GM12878 (cell line): ENCODE results near the gene DENND1B. TPM values are rescaled to one million over a fixed set of nuclear protein-coding genes. Genes with fewer than 3 reads are reported as not detected.

Experiments used
- ATAC-seq: fragments of 200-7000 bp; cut with Tn5 transposase; 3 replicates; pipeline ENCODE4 v1.9.1; 2020; ENCODE audit warnings: mild to moderate bottlenecking, moderate library complexity
- BruUV-seq: library from RNA; stranded (reverse); fragments of 400-500 nt; replicated peaks from 2 replicates; lab custom pipeline; 2021; lab: Mats Ljungman, UMichigan
- CTCF ChIA-PET: fragments of 300-600 bp; sonication (Branson Sonifier 250); formaldehyde crosslinking; extraction: SDS; loops from one replicate; lab custom pipeline; 2021; ENCODE audit warnings: inconsistent platforms; lab: Yijun Ruan, JAX
- POLR2A ChIA-PET: fragments of 350-600 bp; formaldehyde crosslinking; extraction: SDS; loops from one replicate; lab custom pipeline; 2021; ENCODE audit warnings: inconsistent platforms; lab: Charles Lee
- RAD21 ChIA-PET: fragments of 300-600 bp; sonication (Branson Sonifier 250); formaldehyde crosslinking; loops from one replicate; lab custom pipeline; 2023; ENCODE audit warnings: antibody characterized with exemption; ENCODE audit not compliant: unreplicated experiment; lab: Charles Lee
- SMC1A ChIA-PET: fragments of 300-600 bp; sonication (Branson Sonifier 250); formaldehyde crosslinking; loops from one replicate; lab custom pipeline; 2023; ENCODE audit not compliant: unreplicated experiment, uncharacterized antibody; lab: Charles Lee
- DNase-seq: peaks from one replicate; pipeline ENCODE4 v3.0.0-alpha.2; 2011; ENCODE audit warnings: low read depth, low spot score
- FAIRE-seq: peaks from 3 replicates; lab custom pipeline; 2011; peaks lifted over from hg19 to GRCh38; lab: Jason Lieb, UNC
- H2AFZ ChIP-seq: 2 replicates; pipeline ENCODE4 v1.6.0; 2011; ENCODE audit warnings: low read depth, low read length, control low read depth; ENCODE audit not compliant: control insufficient read depth
- H3K27ac ChIP-seq: 2 replicates; pipeline ENCODE4 v1.5.1; 2011; ENCODE audit warnings: control low read depth; ENCODE audit not compliant: control insufficient read depth, insufficient read depth
- H3K27me3 ChIP-seq, 2 experiments: replicated peaks in 1 of 2; 2 replicates each; pipeline versions ENCODE4 v1.6.0 to v1.6.1; 2011; ENCODE audit warnings: low read length in 1 of 2; ENCODE audit not compliant: control insufficient read depth in 2 of 2, insufficient read depth in 2 of 2
- H3K36me3 ChIP-seq, 2 experiments: 2 replicates each; pipeline ENCODE4 v1.5.1; 2011; ENCODE audit warnings: low read length in 1 of 2; ENCODE audit not compliant: control insufficient read depth in 2 of 2, insufficient read depth in 2 of 2
- H3K4me1 ChIP-seq: 2 replicates; pipeline ENCODE4 v1.6.1; 2011; ENCODE audit warnings: mild to moderate bottlenecking, low read length, moderate library complexity, mixed read lengths; ENCODE audit not compliant: control insufficient read depth, insufficient read depth
- H3K4me2 ChIP-seq: 2 replicates; pipeline ENCODE4 v1.6.0; 2011; ENCODE audit warnings: control low read depth; ENCODE audit not compliant: control insufficient read depth, insufficient read depth
- H3K4me3 ChIP-seq: fragments of 200-600 bp; sonication (generic); 2 replicates; pipeline ENCODE4 v1.5.1; 2016
- H3K79me2 ChIP-seq: 2 replicates; pipeline ENCODE4 v1.6.0; 2011; ENCODE audit warnings: low read length; ENCODE audit not compliant: control insufficient read depth, insufficient read depth
- H3K9ac ChIP-seq: 2 replicates; pipeline ENCODE4 v1.8.0; 2011; ENCODE audit warnings: low read length, control low read depth, mixed read lengths; ENCODE audit not compliant: control insufficient read depth, insufficient read depth
- H3K9me3 ChIP-seq: replicated peaks from 3 replicates; pipeline ENCODE4 v1.5.1; 2011; ENCODE audit warnings: mild to moderate bottlenecking, low read length; ENCODE audit not compliant: control insufficient read depth, insufficient read depth
- H4K20me1 ChIP-seq: 2 replicates; pipeline ENCODE4 v1.6.0; 2011; ENCODE audit not compliant: control insufficient read depth, insufficient read depth
- BHLHE40 ChIP-seq, 2 experiments: fragments of 450-650 bp in 1 of 2; IDR thresholded peaks; 2 replicates each; pipeline ENCODE4 v1.6.1; 2011 to 2017; ENCODE audit warnings: low read depth in 2 of 2, borderline replicate concordance in 1 of 2, improper control_type of control experiment in 1 of 2, low read length in 1 of 2, mild to moderate bottlenecking in 1 of 2
- CEBPZ ChIP-seq: fragments of 150-350 bp; IDR thresholded peaks from 2 replicates; pipeline ENCODE4 v1.6.1; 2016; ENCODE audit warnings: low read depth, low read length
- CHD1 ChIP-seq: IDR thresholded peaks from 2 replicates; pipeline ENCODE4 v1.6.1; 2012; ENCODE audit warnings: low read depth, low read length, improper control_type of control experiment
- FOXM1 ChIP-seq: IDR thresholded peaks from 2 replicates; pipeline ENCODE4 v1.6.1; 2012; ENCODE audit warnings: low read depth, mild to moderate bottlenecking, inconsistent platforms, low read length, moderate library complexity
- GATAD2B ChIP-seq: fragments of 450-650 bp; conservative IDR thresholded peaks from 2 replicates; pipeline ENCODE4 v1.6.1; 2017; ENCODE audit warnings: low read depth, mild to moderate bottlenecking, moderate library complexity
- IRF4 ChIP-seq: IDR thresholded peaks from 2 replicates; pipeline ENCODE4 v1.6.1; 2011; ENCODE audit warnings: low read depth, low read length
- MAX ChIP-seq: IDR thresholded peaks from 2 replicates; pipeline ENCODE4 v1.6.1; 2012; ENCODE audit warnings: low read depth, low read length, improper control_type of control experiment
- NKRF ChIP-seq: fragments of 450-650 bp; conservative IDR thresholded peaks from 2 replicates; pipeline ENCODE4 v1.6.1; 2017; ENCODE audit warnings: mild to moderate bottlenecking, moderate library complexity
- POLR2AphosphoS5 ChIP-seq: IDR thresholded peaks from 2 replicates; pipeline ENCODE4 v1.6.1; 2011; ENCODE audit warnings: mild to moderate bottlenecking, low read length, inconsistent platforms
- RELA ChIP-seq: fragments of 450-650 bp; IDR thresholded peaks from 2 replicates; pipeline ENCODE4 v1.8.0; 2014; ENCODE audit warnings: borderline replicate concordance; ENCODE audit not compliant: partially characterized antibody
- SMC3 ChIP-seq: IDR thresholded peaks from 2 replicates; pipeline ENCODE4 v1.6.1; 2011; ENCODE audit warnings: low read length, improper control_type of control experiment, borderline replicate concordance
- STAT3 ChIP-seq: IDR thresholded peaks from 2 replicates; pipeline ENCODE4 v1.6.1; 2011; ENCODE audit warnings: low read depth, low read length, improper control_type of control experiment
- USF1 ChIP-seq: IDR thresholded peaks from 2 replicates; pipeline ENCODE4 v1.6.1; 2011; ENCODE audit warnings: borderline replicate concordance, low read depth, mild to moderate bottlenecking, moderate library complexity, mixed read lengths, low read length; ENCODE audit not compliant: insufficient read depth; ENCODE audit errors: extremely low read length
- ZBTB4 ChIP-seq: fragments of 450-650 bp; formaldehyde crosslinking; IDR thresholded peaks from 2 replicates; pipeline ENCODE4 v1.4.0; 2022; ENCODE audit warnings: mild to moderate bottlenecking, moderate library complexity
- ZNF207 ChIP-seq: fragments of 450-650 bp; IDR thresholded peaks from 2 replicates; pipeline ENCODE4 v1.6.1; 2014; ENCODE audit warnings: antibody characterized with exemption, mild to moderate bottlenecking, borderline replicate concordance
- WGBS: methylation state at CpG from one replicate; pipeline ENCODE4 v1.1.6; 2016; ENCODE audit warnings: low lambda C conversion rate; ENCODE audit not compliant: insufficient replicate concordance, insufficient coverage; ENCODE audit errors: missing lambda C conversion rate; 5-methylcytosine and 5-hydroxymethylcytosine counted together
- in situ Hi-C: fragments of 300-500 bp; cut with MboI; formaldehyde crosslinking; loops from 9 replicates; pipeline ENCODE4 v1.14.3; 2018; ENCODE audit warnings: mixed read lengths
- intact Hi-C: fragments of 100-400 bp; cut with micrococcal nuclease; formaldehyde crosslinking; loops from one replicate; pipeline ENCODE4 v1.14.2; 2022; ENCODE audit not compliant: unreplicated experiment
- polyA plus RNA-seq, 11 experiments: library from polyadenylated mRNA; depleted of rRNA in 4 of 11; unstranded in 6 of 11; stranded (reverse) in 5 of 11; fragments of >200 nt; fragmentation: Nextera tagmentation in 4 of 11; fragmentation: Illumina TruSeq in 1 of 11; extraction: Ambion mirVana in 4 of 11; extraction: Trizol in 1 of 11; gene quantifications; 1 replicate in 1 of 11; 2 replicates in 10 of 11; pipeline versions ENCODE4 v1.2.1 to v1.2.3, GENCODE V29; 2011 to 2016; ENCODE audit warnings: inconsistent platforms in 2 of 11, missing spikeins in 2 of 11, low read depth in 1 of 11
- total RNA-seq, 4 experiments: library from RNA; depleted of rRNA in 3 of 4; stranded (reverse); fragments of >200 nt in 3 of 4; fragmentation: Illumina TruSeq in 1 of 4; extraction: Trizol in 1 of 4; gene quantifications; 2 replicates each; pipeline versions ENCODE4 v1.2.1 to v1.2.3, GENCODE V29; 2013 to 2021

The DENND1B gene
- total and polyA plus RNA-seq, 10 of the 15 experiments (the other 5 are each of a cell fraction or from before 2014, with no cell fraction given), result 1.7 to 10.7 (median 8.0) TPM

GRCh38 chr1:197598935-197599334, 176.3 kb downstream of the DENND1B start:
- Histone ChIP-seq H3K79me2 (no peaks in the 10 kb centered on the region), H3K4me2 (no peak overlapping the region), H2AFZ (no peak overlapping the region), H3K27me3 (no peaks in the 10 kb centered on the region), H3K4me3 (no peak overlapping the region), H3K9me3 (no peaks in the 10 kb centered on the region), H3K27ac (no peak overlapping the region), H4K20me1 (no peaks in the 10 kb centered on the region), H3K4me1 (no peaks in the 10 kb centered on the region), H3K9ac (no peak overlapping the region), H3K36me3 (no peaks in the 10 kb centered on the region)
- SMC1A ChIA-PET, result no interaction called here
- DNase-seq, result no peak
- RAD21 ChIA-PET, result no interaction called here
- no peak for ATAC-seq
- POLR2A ChIA-PET, result no interaction called here
- CTCF ChIA-PET, result no interaction called here
- no peak for FAIRE-seq
- intact Hi-C loops (no loop called here), in situ Hi-C loops (no loop called here)
- 0% methylated on average over 1 of the region's 1 CpG for WGBS
- no TSS peak for BruUV-seq
- no peak for TF ChIP-seq ZBTB4 (CRISPR knock-in tag)
- no peak for TF ChIP-seq POLR2AphosphoS5
- no peak for TF ChIP-seq CEBPZ
- TF ChIP-seq SMC3, result no peak
- no peak for TF ChIP-seq CHD1
- no peak for TF ChIP-seq GATAD2B
- TF ChIP-seq RELA, result no peak
- no peak for TF ChIP-seq IRF4
- no peak for TF ChIP-seq BHLHE40 (IDR thresholded peaks at IDR 0.05; ENCODE audit: borderline replicate concordance in 1 of 2, low read depth in 2 of 2, low read length in 1 of 2)
- no peak for TF ChIP-seq MAX
- TF ChIP-seq NKRF, result no peak
- TF ChIP-seq FOXM1, result no peak
- TF ChIP-seq STAT3, result no peak
- TF ChIP-seq USF1, result no peak
- no peak for TF ChIP-seq ZNF207
